ENCODE measurements around the gene PACRG. TPM values are rescaled to one million over a fixed set of nuclear protein-coding genes. Genes with fewer than 3 reads are reported as not detected.

The PACRG gene
- total and polyA plus RNA-seq, 2 of the 13 experiments (the other 11 are each of a cell fraction or from before 2014, with no cell fraction given): 0.13 TPM; not detected in 1

DNA sequence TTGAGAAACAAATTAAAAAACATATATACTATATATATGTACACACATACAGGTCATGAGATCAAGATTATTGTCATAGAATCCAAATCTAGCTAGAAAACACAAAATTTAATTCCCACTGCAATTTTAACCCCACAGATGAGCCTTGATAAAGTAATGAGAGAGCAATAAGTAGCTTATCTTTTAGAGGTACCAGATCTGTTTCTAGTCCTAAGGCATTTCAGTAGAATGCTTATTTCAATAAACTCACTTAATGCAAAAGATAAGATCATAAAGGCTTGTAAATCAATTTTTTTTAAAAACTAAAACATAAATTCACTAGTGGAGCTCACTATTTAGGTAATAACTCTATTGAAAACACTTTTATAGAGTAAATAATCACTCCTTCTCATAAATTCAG lies 47.4 kb upstream of the PACRG start:
- no peaks in the 10 kb centered on the region for H3K27me3 ChIP-seq (ENCODE audit: control insufficient read depth in 1 of 2, insufficient read depth in 2 of 2, low read length in 2 of 2)
- H3K4me2 ChIP-seq (ENCODE audit: low read depth, low read length): no peak overlapping the region
- H3K9me3 ChIP-seq (ENCODE audit: low read length): peaks cover 9% of the 10 kb centered on the region; the same call in 1 of the 2 replicates
- H3K36me3 ChIP-seq (replicated peaks in 1 of 2; ENCODE audit: control insufficient read depth in 1 of 2, insufficient read depth in 2 of 2, low read length in 2 of 2): no peaks in the 10 kb centered on the region
- H2AFZ ChIP-seq (ENCODE audit: low read length): no peak overlapping the region
- CTCF ChIA-PET (ENCODE audit: low intra/inter-chr PET ratio, low total read pairs): no interaction called here
- H3K79me2 ChIP-seq (ENCODE audit: insufficient read depth, low read length): no peaks in the 10 kb centered on the region
- in situ Hi-C loops (cut with HindIII; ENCODE audit: extremely low pct_ligation_motif_present, low pct_unique_long_range_greater_than_20kb) (no loop called here), intact Hi-C loops (cut with micrococcal nuclease; ENCODE audit: unreplicated experiment) (no loop called here)
- TF ChIP-seq, protein P1, sequence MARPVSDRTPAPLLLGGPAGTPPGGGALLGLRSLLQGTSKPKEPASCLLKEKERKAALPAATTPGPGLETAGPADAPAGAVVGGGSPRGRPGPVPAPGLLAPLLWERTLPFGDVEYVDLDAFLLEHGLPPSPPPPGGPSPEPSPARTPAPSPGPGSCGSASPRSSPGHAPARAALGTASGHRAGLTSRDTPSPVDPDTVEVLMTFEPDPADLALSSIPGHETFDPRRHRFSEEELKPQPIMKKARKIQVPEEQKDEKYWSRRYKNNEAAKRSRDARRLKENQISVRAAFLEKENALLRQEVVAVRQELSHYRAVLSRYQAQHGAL (CRISPR knock-in tag; IDR thresholded peaks at IDR 0.05; ENCODE audit: not compliant biosample characterization): no peak
- no peak for TF ChIP-seq SALL1 (CRISPR knock-in tag; IDR thresholded peaks at IDR 0.05)
- TF ChIP-seq ZNF777 (CRISPR knock-in tag; IDR thresholded peaks at IDR 0.05): no peak
- TF ChIP-seq NR1H2 (CRISPR knock-in tag; IDR thresholded peaks at IDR 0.05; ENCODE audit: borderline replicate concordance, low read depth): no peak
- TF ChIP-seq, protein P2, sequence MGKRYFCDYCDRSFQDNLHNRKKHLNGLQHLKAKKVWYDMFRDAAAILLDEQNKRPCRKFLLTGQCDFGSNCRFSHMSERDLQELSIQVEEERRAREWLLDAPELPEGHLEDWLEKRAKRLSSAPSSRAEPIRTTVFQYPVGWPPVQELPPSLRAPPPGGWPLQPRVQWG (CRISPR knock-in tag; IDR thresholded peaks at IDR 0.05; ENCODE audit: borderline replicate concordance, low read depth): no peak
- TF ChIP-seq NCOR1 (IDR thresholded peaks at IDR 0.05; ENCODE audit: borderline replicate concordance, low read length): no peak
- TF ChIP-seq ISX (CRISPR knock-in tag; conservative IDR thresholded peaks at IDR 0.05): no peak
- TF ChIP-seq, protein P3, sequence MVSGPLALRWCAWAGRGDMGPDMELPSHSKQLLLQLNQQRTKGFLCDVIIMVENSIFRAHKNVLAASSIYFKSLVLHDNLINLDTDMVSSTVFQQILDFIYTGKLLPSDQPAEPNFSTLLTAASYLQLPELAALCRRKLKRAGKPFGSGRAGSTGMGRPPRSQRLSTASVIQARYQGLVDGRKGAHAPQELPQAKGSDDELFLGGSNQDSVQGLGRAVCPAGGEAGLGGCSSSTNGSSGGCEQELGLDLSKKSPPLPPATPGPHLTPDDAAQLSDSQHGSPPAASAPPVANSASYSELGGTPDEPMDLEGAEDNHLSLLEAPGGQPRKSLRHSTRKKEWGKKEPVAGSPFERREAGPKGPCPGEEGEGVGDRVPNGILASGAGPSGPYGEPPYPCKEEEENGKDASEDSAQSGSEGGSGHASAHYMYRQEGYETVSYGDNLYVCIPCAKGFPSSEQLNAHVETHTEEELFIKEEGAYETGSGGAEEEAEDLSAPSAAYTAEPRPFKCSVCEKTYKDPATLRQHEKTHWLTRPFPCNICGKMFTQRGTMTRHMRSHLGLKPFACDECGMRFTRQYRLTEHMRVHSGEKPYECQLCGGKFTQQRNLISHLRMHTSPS (CRISPR knock-in tag; IDR thresholded peaks at IDR 0.05; ENCODE audit: low read depth): no peak
- TF ChIP-seq, protein P4, sequence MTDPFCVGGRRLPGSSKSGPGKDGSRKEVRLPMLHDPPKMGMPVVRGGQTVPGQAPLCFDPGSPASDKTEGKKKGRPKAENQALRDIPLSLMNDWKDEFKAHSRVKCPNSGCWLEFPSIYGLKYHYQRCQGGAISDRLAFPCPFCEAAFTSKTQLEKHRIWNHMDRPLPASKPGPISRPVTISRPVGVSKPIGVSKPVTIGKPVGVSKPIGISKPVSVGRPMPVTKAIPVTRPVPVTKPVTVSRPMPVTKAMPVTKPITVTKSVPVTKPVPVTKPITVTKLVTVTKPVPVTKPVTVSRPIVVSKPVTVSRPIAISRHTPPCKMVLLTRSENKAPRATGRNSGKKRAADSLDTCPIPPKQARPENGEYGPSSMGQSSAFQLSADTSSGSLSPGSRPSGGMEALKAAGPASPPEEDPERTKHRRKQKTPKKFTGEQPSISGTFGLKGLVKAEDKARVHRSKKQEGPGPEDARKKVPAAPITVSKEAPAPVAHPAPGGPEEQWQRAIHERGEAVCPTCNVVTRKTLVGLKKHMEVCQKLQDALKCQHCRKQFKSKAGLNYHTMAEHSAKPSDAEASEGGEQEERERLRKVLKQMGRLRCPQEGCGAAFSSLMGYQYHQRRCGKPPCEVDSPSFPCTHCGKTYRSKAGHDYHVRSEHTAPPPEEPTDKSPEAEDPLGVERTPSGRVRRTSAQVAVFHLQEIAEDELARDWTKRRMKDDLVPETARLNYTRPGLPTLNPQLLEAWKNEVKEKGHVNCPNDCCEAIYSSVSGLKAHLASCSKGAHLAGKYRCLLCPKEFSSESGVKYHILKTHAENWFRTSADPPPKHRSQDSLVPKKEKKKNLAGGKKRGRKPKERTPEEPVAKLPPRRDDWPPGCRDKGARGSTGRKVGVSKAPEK (CRISPR knock-in tag; IDR thresholded peaks at IDR 0.05; ENCODE audit: borderline replicate concordance): no peak
- no peak for TF ChIP-seq HNRNPL (IDR thresholded peaks at IDR 0.05; ENCODE audit: low read depth, low read length)
- TF ChIP-seq JUND (CRISPR knock-in tag; IDR thresholded peaks at IDR 0.05): no peak
- TF ChIP-seq SP4 (CRISPR knock-in tag; IDR thresholded peaks at IDR 0.05): no peak
- TF ChIP-seq, protein P5, sequence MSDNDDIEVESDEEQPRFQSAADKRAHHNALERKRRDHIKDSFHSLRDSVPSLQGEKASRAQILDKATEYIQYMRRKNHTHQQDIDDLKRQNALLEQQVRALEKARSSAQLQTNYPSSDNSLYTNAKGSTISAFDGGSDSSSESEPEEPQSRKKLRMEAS (IDR thresholded peaks at IDR 0.05): no peak
- TF ChIP-seq ZNF138 (CRISPR knock-in tag; IDR thresholded peaks at IDR 0.05; ENCODE audit: low read depth): no peak
- TF ChIP-seq U2AF1 (optimal IDR thresholded peaks at IDR 0.05; ENCODE audit: low read depth, low read length): no peak
- TF ChIP-seq, protein P6, sequence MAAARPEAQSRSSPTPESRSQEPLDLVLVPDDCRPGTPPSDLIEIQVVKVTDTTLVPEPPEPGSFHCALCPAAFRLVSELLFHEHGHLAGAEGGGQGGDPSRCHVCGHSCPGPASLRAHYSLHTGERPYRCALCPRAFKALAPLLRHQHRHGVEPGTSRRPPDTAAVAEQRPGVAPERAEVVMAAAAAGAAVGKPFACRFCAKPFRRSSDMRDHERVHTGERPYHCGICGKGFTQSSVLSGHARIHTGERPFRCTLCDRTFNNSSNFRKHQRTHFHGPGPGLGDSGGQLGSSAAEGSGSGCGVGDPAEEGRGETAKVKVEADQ (CRISPR knock-in tag; IDR thresholded peaks at IDR 0.05; ENCODE audit: borderline replicate concordance): no peak
- ATAC-seq (no peak), FAIRE-seq (no peak), DNase-seq (ENCODE audit: low spot score) (no peak)
- peaks cover 11% of the 10 kb centered on the region for H3K4me1 ChIP-seq (ENCODE audit: insufficient read depth, low read length)
- no peak overlapping the region for H3K4me3 ChIP-seq (replicated peaks in 1 of 3; ENCODE audit: insufficient read depth in 1 of 3, low read depth in 2 of 3, low read length in 3 of 3)
- POLR2A ChIA-PET: no interaction called here
- no peak overlapping the region for H3K27ac ChIP-seq (ENCODE audit: extremely low read length, insufficient read depth, low read length)
- H4K20me1 ChIP-seq (ENCODE audit: insufficient read depth, low read length): no peaks in the 10 kb centered on the region
- H3K9ac ChIP-seq (ENCODE audit: insufficient read depth, low read depth, low read length): no peak overlapping the region
- BruUV-seq (replicated peaks): no TSS peak
